Jurkat, Clone E6-1 (cell line): ENCODE measurements around the gene THOC2.
"Not testable (repeated sequence)": the region's sequence is repeated elsewhere in the genome, so short reads cannot be mapped to it uniquely, and the experiment has no call there.

Experiments
- DNase-seq: peaks from one replicate; pipeline ENCODE4 v3.0.0-alpha.2; 2011; ENCODE audit warnings: low read depth, low spot score
- H3K4me3 ChIP-seq: 2 replicates; pipeline ENCODE4 v1.5.1; 2011; ENCODE audit warnings: mild to moderate bottlenecking, low read length, control low read depth, moderate library complexity

Gene THOC2

DNA sequence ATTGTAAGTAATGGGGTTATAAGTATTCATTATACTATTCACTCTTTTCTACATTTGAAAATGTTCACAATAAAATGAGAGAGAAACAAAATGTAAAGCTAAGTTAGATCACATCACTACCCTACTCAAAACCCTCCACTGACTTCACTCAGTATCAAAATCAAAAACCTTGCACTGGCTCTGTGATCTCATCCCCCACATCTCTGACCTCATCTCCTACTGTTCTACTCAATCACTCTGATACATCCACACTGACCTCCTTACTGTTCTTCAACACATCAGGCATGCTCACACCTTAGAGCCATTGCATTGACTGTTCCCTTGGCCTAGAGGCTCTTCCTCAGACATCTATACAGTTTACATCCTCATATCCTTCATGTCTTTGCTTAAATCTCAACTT, 50.7 kb downstream of the THOC2 start:
- DNase-seq: no peak
- H3K4me3 ChIP-seq: no peak overlapping the region

DNA sequence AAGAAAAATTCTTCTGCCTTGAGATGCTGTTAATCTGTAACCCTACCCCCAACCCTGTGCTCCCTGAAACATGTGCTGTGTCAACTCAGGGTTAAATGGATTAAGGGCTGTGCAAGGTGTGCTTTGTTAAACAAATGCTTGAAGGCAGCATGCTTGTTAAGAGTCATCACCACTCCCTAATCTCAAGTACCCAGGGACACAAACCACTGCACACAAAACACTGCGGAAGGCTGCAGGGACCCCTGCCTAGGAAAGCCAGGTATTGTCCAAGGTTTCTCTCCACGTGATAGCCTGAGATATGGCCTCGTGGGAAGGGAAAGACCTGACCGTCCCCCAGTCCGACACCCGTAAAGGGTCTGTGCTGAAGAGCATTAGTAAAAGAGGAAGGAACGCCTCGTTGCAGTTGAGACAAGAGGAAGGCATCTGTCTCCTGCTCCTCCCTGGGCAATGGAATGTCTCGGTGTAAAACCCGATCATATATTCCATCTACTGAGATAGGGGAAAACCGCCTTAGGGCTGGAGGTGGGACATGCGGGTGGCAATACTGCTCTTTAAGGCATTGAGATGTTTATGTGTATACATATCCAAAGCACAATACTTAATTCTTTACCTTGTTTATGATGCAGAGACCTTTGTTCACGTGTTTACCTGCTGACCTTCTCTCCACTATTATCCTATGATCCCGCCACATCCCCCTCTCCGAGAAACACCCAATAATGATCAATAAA, 53.0 kb downstream of the THOC2 start:
- not testable (repeated sequence) for DNase-seq, H3K4me3 ChIP-seq

DNA sequence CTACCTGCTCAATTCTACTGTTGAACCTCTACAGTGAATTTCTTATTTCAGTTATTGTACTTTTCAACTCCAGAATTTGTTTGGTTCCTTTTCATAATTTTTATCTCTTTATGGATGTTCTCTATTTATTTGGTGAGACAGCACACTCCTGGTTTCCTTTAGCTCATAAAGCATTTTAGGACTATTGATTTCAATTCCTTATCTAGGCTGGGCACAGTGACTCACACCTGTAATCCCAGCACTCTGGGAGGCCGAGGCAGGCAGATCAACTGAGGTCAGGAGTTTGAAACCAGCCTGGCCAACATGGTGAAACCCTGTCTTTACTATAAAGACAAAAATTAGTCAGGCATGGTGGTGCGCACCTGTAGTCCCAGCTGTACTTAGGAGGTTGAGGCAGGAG, 57.7 kb downstream of the THOC2 start:
- no peak overlapping the region for H3K4me3 ChIP-seq
- DNase-seq: no peak

DNA sequence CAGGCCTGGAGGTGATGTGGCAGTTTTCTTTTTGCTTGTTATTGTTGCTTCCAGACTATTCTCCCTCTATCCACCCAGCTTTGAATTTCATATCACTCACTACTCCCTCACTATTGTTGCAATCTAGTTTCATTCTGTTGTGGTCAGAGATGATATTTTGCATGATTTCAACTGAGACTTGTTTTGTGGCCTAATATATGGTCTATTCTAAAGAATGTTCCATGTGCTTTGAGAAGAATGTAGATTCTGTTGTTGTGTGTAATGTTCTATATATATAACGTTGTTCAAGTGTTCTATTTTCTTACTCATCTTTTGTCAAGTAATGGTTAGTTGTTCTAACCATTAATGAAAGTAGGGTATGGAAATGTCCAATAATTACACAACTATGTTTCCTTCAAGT, 59.0 kb downstream of the THOC2 start:
- no peak overlapping the region for H3K4me3 ChIP-seq
- no peak for DNase-seq

DNA sequence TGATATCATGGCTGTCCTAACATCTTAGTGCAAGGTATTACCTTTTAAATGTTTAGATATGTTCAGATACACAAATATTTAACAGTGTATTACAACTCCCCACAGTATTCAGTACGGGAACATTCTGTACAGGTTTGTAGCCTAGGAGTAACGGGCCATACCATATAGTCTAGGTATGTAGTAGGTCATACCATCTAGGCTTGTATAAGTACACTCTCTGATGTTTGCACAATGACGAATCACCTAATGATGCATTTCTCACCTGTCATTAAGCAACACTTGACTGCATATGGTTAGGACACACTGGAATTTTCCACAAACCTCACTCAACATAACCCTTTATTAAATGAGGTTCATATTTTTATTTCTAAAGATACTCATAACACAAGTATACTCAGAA, 67.7 kb downstream of the THOC2 start:
- DNase-seq: no peak
- H3K4me3 ChIP-seq: no peak overlapping the region

DNA sequence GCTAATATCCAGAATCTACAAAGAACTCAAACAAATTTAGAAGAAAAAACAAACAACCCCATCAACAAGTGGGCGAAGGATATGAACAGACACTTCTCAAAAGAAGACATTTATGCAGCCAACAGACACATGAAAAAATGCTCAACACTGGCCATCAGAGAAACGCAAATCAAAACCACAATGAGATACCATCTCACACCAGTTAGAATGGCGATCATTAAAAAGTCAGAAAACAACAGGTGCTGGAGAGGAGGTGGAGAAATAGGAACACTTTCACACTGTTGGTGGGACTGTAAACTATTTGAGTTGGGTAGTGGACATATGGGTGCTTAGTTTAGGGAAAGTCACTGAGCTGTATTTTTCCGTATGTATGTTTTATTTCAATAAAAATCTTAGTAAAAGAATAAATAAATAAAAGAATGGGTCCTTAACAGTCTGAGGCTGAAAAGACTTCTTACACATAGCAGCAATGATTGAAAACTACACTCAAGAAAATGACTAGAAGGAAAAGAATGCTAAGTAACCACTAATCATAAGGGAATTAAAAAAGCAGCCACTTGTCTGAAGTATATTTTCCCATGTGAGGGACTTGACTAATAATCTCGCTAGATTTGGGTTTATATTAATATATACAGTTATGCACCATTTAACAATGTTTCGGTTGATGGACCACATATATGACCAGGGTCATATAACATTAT, 68.2 kb downstream of the THOC2 start:
- not testable (repeated sequence) for H3K4me3 ChIP-seq, DNase-seq

DNA sequence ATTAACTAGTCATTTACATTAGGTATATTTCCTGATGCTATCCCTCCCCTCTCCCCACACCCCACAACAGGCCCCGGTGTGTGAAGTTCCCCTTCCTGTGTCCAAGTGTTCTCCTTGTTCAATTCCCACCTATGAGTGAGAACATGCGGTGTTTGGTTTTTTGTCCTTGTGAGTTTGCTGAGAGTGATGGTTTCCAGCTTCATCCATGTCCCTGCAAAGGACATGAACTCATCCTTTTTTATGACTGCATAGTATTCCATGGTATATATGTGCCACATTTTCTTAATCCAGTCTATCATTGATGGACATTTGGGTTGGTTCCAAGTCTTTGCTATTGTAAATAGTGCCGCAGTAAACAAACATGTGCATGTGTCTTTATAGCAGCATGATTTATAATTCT, 69.1 kb downstream of the THOC2 start:
- not testable (repeated sequence) for DNase-seq, H3K4me3 ChIP-seq

DNA sequence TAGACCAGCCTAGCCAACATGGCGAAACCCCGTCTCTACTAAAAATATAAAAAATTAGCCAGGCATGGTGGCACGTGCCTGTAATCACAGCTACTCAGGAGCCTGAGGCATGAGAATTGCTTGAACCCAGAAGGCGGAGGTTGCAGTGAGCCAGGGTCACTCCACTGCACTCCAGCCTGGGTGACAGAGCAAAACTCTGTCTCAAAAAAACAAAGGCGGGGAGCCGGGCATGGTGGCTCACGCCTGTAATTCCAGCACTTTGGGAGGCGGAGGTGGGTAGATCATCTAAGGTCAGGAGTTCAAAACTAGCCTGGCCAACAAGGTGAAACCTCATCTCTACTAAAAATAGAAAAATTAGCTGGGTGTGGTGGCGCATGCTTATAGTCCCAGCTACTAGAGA, 76.3 kb downstream of the THOC2 start:
- DNase-seq, H3K4me3 ChIP-seq: not testable (repeated sequence)

DNA sequence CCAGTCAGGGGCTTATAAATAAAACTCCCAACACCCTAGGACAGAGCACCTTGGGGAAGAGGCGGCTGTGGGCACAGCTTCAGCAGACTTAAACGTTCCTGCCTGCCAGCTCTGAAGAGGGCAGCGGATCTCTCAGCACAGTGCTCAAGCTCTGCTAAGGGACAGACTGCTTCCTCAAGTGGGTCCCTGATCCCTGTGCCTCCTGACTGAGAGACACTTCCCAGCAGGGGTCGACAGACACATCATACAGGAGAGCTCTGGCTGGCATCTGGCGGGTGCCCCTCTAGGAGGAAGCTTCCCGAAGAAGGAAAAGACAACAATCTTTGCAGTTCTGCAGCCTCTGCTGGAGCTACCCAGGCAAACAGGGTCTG, 84.1 kb downstream of the THOC2 start:
- not testable (repeated sequence) for DNase-seq, H3K4me3 ChIP-seq

DNA sequence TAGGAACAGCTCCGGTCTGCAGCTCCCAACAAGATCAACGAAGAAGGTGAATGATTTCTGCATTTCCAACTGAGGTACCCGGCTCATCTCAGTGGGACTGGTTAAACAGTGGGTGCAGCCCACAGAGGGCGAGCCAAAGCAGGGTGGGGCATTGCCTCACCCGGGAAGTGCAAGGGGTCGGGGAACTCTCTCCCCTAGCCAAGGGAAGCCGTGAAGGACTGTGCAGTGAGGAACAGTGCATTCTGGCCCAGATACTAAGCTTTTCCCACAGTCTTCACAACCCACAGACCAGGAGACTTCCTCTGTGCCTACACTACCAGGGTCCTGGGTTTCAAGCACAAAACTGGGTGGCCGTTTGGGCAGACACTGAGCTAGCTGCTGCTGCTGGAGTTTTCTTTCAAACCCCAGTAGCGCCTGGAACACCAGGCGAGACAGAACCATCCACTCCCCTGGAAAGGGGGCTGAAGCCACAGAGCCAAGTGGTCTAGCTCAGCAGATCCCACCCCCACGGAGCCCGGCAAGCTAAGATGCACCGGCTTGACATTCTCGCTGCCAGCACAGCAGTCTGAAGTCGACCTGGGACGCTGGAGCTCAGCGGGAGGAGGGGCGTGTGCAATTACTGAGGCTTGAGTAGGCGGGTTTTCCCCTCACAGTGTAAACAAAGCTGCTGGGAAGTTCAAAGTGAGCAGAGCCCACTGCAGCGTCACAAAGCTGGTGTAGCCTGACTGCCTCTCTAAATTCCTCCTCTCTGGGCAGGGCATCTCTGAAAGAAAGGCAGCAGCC, 84.6 kb downstream of the THOC2 start:
- DNase-seq: no peak
- no peak overlapping the region for H3K4me3 ChIP-seq

DNA sequence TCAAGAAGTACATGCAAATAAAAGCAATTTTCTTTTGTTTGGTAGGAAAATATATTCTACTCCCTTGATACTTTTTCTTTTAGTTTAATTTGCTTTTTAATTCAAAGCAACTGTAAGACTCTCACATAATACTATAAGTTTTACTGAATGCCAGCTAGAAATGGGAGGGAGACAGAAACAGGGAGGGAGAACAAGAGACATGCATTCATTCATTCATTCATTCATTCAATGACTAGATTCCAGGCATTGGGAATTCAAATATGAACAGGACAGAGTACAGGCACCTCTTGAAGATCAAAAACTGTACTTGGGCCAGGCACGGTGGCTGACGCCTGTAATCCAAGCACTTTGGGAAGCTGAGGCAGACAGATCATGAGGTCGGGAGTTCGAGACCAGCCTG, 85.6 kb downstream of the THOC2 start:
- no peak overlapping the region for H3K4me3 ChIP-seq
- DNase-seq: no peak

DNA sequence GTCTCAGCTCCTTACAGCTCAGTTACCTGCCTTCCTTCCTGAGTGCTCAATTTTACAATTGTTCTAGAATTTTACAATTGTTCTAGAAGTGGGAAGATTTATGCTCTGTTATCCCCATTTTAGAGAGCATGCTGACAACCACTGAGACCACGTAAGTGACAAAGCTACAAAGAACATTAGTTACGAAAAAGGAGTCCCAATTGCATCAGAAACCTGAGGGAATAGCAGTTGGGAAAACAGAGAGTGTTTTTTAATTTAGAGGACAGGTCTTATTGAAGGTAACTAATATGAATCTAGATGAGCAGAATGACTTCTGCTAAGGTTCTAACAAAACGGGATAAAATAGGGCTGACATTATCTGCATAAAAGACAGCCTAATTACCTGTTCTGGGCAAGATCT, 103.3 kb downstream of the THOC2 start:
- no peak for DNase-seq

DNA sequence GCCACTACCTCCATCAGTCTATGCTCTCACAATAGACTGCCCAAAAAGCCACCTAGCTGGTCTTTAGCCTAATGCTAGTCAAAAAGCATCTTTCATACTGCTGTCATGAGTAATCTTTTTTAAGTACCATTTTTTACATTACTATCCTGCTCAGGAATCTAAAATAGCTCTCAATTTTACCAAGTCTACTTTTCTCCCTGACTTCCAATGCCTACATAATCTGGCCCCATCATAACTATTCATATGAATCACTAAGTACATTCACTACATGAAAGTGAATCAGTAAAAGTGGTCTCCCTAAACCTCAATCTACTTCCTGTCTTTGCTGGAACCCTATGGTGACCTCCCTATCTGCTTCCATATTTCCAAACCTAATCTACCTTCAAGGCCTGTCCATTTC, 105.9 kb downstream of the THOC2 start:
- no peak for DNase-seq

More for the DNA sequence above, 103.3 kb downstream of the THOC2 start:
- no peak overlapping the region for H3K4me3 ChIP-seq

DNA sequence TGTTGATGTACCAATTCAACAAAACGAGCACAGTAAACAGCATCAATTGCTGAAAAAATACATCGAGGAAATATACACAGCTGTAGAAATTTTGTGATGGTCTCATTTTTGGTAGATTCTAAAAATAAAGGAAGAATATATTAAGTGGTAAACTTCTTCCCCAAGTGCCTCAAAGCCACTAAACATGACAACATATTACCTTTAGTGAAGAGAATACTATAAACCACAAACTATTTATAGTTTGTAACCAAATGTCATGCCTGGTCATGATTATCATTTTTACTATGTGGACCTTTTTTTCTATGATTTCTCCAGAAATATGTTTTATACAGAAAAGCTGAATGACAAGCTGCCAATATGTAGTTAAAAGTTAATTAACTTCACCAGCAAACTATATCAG, 106.9 kb downstream of the THOC2 start:
- no peak overlapping the region for H3K4me3 ChIP-seq
- no peak for DNase-seq

More for the DNA sequence above, 105.9 kb downstream of the THOC2 start:
- no peak overlapping the region for H3K4me3 ChIP-seq

DNA sequence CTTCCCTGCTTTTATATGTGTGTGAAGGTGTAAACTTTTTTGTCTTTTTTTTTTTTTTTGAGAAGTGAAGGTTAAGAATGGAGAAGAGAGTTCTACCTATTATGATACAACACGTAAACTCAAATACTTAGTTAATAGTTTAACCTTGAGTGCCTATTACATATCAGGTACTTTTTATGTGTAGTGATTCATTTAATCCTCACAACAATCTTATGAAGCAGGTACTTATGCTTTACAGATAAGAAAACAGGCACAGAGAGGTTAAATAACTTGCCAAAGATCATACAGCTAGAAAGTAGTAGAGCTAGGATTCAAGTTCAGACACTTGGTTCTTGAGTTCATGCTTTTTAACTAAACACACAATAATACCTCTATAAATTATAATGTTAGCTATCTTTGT, 107.4 kb downstream of the THOC2 start:
- H3K4me3 ChIP-seq: no peak overlapping the region
- no peak for DNase-seq

DNA sequence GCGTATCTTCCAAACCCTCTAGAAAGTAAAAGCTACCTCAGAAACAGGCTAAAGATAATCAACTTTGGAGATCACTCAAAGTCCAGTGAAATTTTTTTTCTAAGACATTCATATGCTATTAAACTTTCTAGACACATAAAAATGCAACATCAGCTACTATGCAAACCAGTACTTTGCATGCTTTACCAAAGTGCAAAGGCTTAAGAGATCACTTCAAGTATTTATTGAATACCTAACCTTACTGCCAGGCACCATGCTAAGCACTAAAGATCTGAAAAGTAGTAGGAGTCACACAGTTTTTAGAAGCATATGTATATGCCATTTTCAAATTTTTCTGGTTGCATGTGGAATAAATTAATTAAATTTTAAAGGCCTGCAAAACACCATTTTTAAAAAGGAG, 115.8 kb downstream of the THOC2 start:
- no peak overlapping the region for H3K4me3 ChIP-seq
- DNase-seq: no peak

DNA sequence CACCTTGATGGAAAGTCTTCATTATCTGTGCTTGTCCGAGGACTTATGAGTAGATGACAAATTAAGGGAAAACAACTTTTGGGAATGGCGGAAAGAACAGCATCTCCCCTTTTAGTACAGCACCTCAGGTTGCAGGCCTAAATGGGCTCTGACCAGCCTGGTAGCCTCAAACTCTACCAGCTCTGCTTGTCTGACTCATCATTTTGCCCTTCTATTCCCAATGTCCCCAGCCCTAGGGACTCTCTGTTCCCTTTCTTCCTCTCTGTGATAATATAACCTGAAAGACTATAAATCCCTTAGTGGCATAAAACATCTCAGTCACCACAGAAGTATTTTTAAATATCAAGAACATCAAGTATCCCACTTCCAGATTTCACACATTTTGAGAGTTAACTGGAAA, 121.9 kb downstream of the THOC2 start:
- no peak for DNase-seq
- no peak overlapping the region for H3K4me3 ChIP-seq

DNA sequence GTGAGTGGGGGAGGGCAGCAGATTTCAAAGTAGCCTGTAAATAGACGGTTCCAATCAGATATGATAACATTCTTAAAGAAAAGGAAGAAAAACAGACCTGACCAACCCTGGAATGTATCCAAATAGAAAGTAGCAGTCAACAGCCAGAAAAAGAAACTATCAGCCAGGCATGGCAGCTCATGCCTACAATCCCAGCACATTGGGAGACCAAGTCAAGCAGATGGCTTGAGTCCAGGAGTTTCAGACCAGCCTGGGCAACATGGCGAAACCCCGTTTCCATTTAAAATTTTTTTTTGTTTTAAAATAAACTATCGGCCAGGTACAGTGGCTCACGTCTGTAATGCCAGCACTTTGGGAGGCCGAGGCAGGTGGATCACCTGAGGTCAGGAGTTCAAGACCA, 125.0 kb downstream of the THOC2 start:
- H3K4me3 ChIP-seq: no peak overlapping the region
- DNase-seq: no peak

DNA sequence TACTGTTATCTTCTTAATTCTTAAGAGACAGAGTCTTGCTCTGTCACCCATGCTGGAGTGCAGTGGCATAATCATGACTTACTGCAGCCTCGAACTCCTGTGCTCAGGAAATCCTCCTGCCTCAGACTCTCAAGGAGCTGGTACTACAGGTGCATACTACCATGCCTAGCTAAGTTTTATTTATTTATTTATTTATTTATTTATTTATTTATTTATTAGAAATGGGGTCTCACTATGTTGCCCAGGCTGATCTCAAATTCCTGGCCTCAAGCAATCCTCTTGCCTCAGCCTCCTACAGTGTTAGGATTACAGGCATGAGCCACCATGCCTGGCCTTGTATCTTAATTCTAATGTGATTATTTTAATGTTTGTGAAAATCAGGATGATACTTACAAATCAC, 125.6 kb downstream of the THOC2 start:
- H3K4me3 ChIP-seq: no peak overlapping the region
- no peak for DNase-seq

DNA sequence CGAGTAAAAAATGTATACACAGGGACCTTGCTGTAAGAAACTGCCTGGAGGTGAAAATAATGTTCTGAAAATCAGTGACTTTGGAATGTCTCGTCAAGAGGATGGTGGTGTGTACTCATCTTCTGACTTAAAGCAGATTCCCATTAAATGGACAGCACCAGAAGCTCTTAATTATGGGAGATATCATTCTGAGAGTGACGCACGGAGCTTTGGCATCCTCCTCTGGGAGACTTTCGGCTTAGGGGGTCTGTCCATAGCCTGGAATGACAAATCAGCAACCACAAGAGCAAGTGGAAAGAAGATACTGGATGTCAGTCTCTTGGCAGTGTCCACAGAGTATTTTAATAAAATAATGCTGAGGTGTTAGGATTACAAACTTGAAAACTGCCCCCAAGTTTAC, 129.4 kb downstream of the THOC2 start:
- DNase-seq: no peak
- no peak overlapping the region for H3K4me3 ChIP-seq
